ENCODE results near the gene ERGIC1.

The ERGIC1 gene

GRCh38 chr5:172833372-172833685 is 722 bp upstream of the ERGIC1 start:
- peak overlapping the region; percentile 74 for H3K4me3 ChIP-seq (ENCODE audit: low read length)

DNA sequence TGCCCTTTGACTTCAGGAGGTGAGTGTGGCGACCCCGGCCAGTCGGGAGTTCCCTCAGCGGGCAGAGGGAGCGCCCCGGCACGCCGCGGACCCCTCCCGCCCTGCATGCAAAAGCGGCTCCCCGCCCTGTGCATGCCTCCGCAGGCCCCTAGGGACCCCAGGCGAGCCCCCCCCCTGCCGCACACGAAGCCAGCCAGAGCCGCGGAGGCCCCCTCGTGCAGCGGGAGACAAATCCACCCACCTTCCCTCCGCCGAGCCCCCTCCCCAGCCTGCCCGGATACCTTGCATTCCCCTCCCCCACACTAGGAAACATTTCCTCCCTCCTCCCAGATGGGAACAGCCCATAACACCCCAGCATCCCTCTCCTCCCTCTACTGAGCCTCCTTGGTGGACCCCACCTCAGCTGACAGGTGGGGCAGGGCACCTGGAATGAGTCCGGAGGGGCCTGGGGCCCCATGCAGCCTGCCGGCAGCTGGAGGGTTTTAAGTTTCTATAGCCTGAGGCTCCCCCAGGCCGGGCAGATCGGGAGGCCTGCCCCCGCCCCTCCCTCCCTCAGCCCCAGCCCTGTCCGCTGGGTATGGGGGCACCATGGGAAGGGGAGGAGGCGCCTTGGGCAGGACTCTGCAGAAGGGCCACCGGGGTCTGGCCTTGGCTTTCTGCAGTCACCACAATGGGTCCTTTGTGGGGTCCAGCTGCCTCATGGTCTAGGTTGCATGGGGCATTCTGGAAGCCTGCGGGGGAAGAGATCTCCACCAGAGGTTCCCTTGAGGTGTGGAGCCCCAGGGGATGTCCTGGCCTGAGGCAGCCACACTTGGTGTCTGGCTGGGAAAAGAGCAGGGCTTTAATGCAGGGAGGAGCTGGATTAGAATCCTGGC is 601 bp downstream of the ERGIC1 start:
- H3K4me1 ChIP-seq (ENCODE audit: control insufficient read depth, low read depth, low read length) = peaks cover 14% of the 10 kb centered on the region
- H3K9ac ChIP-seq (ENCODE audit: low read length) = peak overlapping the region; percentile 75
- H3K9me3 ChIP-seq (ENCODE audit: control insufficient read depth, low read depth, low read length) = no peaks in the 10 kb centered on the region
- H3K27ac ChIP-seq (ENCODE audit: low read length) = peak overlapping the region; percentile 62
- no peaks in the 10 kb centered on the region for H3K36me3 ChIP-seq (ENCODE audit: control insufficient read depth, low read depth, low read length)
- H3K27me3 ChIP-seq (ENCODE audit: control insufficient read depth, insufficient read depth, low read length) = no peaks in the 10 kb centered on the region
- H3K4me3 ChIP-seq (ENCODE audit: low read length) = peak overlapping the region; percentile 74

More at GRCh38 chr5:172833372-172833685, 722 bp upstream of the ERGIC1 start:
- no peaks in the 10 kb centered on the region for H3K27me3 ChIP-seq (ENCODE audit: control insufficient read depth, insufficient read depth, low read length)
- peak overlapping the region; percentile 64 for H3K27ac ChIP-seq (ENCODE audit: low read length)
- H3K36me3 ChIP-seq (ENCODE audit: control insufficient read depth, low read depth, low read length) = no peaks in the 10 kb centered on the region
- no peaks in the 10 kb centered on the region for H3K9me3 ChIP-seq (ENCODE audit: control insufficient read depth, low read depth, low read length)
- H3K9ac ChIP-seq (ENCODE audit: low read length) = peak overlapping the region; percentile 67
- peaks cover 14% of the 10 kb centered on the region for H3K4me1 ChIP-seq (ENCODE audit: control insufficient read depth, low read depth, low read length)

DNA sequence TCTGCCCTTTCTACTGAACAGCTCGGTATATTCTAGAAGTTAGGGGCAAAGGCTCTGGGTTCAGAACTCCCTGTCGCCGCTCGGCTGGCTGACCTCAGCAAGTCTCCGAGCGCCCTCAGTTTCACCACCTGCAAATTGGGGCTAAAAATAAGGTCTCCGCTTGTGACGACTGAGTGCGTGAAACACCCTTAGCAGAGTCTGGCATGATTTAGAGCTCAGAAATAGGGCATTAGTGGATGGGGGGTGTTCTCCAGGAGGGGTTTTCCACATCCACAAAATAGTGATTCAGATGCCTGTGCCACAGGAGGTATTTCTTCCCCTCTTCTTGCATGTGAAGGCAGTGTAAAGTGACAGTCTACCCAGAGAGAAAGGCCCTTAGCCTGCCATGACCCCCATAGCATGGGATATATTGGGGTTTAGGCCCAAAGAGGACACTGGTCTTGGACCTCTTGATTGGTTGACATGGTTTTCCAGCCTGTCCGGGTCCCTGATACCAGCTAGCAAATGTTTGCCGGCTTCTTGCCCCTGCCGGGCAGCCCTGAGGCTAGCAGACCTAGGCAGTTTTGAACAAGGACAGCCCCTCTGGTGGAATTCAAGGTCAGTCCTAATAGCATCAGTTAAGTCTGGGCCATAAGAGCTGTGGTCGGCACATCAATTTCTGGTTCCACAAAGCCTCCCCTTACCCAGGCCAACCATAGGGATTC is 1.4 kb downstream of the ERGIC1 start:
- peak overlapping the region; percentile 75 for H3K9ac ChIP-seq (ENCODE audit: low read length)
- peak overlapping the region; percentile 74 for H3K4me3 ChIP-seq (ENCODE audit: low read length)
- no peaks in the 10 kb centered on the region for H3K36me3 ChIP-seq (ENCODE audit: control insufficient read depth, low read depth, low read length)
- H3K27ac ChIP-seq (ENCODE audit: low read length) = no peak overlapping the region
- H3K4me1 ChIP-seq (ENCODE audit: control insufficient read depth, low read depth, low read length) = peaks cover 14% of the 10 kb centered on the region
- H3K9me3 ChIP-seq (ENCODE audit: control insufficient read depth, low read depth, low read length) = no peaks in the 10 kb centered on the region
- H3K27me3 ChIP-seq (ENCODE audit: control insufficient read depth, insufficient read depth, low read length) = no peaks in the 10 kb centered on the region

DNA sequence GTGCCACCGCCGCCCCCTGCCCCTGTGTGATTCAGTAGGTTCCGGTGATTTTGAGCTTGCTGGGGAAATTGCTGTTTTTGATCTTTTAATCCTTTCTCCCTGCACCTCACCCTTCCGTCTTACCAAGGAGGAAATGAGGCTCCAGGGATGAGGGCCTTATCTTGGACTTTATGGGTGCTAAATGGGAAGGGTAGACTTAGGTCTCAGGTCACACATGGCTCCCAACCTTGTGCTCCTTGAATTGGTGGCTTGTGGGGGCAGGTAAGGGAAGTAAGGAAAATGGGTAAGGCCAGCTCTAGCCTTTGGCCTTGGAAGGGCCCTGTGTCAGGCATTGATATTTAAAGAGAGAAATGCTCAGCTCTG is 1.9 kb downstream of the ERGIC1 start:
- no peaks in the 10 kb centered on the region for H3K36me3 ChIP-seq (ENCODE audit: control insufficient read depth, low read depth, low read length)
- H3K4me1 ChIP-seq (ENCODE audit: control insufficient read depth, low read depth, low read length) = peaks cover 13% of the 10 kb centered on the region
- H3K27me3 ChIP-seq (ENCODE audit: control insufficient read depth, insufficient read depth, low read length) = no peaks in the 10 kb centered on the region
- no peaks in the 10 kb centered on the region for H3K9me3 ChIP-seq (ENCODE audit: control insufficient read depth, low read depth, low read length)
- no peak overlapping the region for H3K9ac ChIP-seq (ENCODE audit: low read length)
- H3K27ac ChIP-seq (ENCODE audit: low read length) = no peak overlapping the region
- no peak overlapping the region for H3K4me3 ChIP-seq (ENCODE audit: low read length)

- H3K9ac ChIP-seq (ENCODE audit: low read length) = no peak overlapping the region
- peaks cover 7% of the 10 kb centered on the region for H3K36me3 ChIP-seq (ENCODE audit: control insufficient read depth, low read depth, low read length)
- no peak overlapping the region for H3K4me3 ChIP-seq (ENCODE audit: low read length)
- H3K27me3 ChIP-seq (ENCODE audit: control insufficient read depth, insufficient read depth, low read length) = no peaks in the 10 kb centered on the region
- no peaks in the 10 kb centered on the region for H3K9me3 ChIP-seq (ENCODE audit: control insufficient read depth, low read depth, low read length)
- no peak overlapping the region for H3K27ac ChIP-seq (ENCODE audit: low read length)
- peaks cover 9% of the 10 kb centered on the region for H3K4me1 ChIP-seq (ENCODE audit: control insufficient read depth, low read depth, low read length)
Observed at GRCh38 chr5:172837640-172838039, 3.6 kb downstream of the ERGIC1 start.

GRCh38 chr5:172838151-172838875 is 4.3 kb downstream of the ERGIC1 start:
- H3K27me3 ChIP-seq (ENCODE audit: control insufficient read depth, insufficient read depth, low read length) = no peaks in the 10 kb centered on the region
- H3K36me3 ChIP-seq (ENCODE audit: control insufficient read depth, low read depth, low read length) = peaks cover 7% of the 10 kb centered on the region
- no peaks in the 10 kb centered on the region for H3K9me3 ChIP-seq (ENCODE audit: control insufficient read depth, low read depth, low read length)
- no peak overlapping the region for H3K27ac ChIP-seq (ENCODE audit: low read length)
- no peak overlapping the region for H3K9ac ChIP-seq (ENCODE audit: low read length)
- peaks cover 2% of the 10 kb centered on the region for H3K4me1 ChIP-seq (ENCODE audit: control insufficient read depth, low read depth, low read length)
- H3K4me3 ChIP-seq (ENCODE audit: low read length) = no peak overlapping the region

DNA sequence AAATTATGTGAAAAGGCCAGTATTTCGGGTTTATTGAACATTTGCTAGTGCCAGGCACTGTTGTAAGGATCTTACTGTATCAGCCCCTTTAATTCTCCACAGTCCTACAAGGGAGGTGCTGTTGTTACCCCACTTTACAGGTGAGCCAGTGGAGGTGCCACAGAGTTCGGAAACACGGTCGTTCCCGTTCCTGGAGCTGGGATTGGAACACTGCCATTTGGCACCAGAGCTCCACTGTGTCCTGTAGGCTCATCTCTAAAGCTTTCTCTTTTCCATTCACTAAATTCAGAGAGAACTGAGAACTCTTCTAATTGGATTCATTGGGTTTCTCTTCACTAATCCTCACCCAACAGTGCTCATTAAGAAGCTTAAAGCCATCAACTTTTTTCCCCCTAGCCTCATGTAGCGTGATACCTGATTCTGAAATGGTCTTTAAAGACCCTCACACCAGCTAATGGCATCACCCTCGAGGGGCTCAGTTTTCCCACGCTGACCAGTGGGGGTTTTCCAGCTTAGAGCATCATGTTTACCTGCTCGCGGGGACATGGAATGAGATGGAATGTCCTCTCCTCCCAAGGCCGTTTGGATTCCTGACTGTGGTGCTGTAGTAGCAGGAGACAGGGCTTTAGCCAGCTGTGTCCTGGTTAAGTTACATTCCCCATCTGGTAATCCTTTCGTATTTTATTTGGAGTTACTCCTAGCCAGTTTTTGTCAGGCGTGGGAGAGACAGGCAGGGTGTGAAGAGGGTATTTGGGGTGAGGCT is 5.8 kb downstream of the ERGIC1 start:
- Histone ChIP-seq H3K36me3 (ENCODE audit: control insufficient read depth, low read depth, low read length) (peaks cover 7% of the 10 kb centered on the region), H3K27ac (ENCODE audit: low read length) (no peak overlapping the region), H3K9ac (ENCODE audit: low read length) (no peak overlapping the region), H3K9me3 (ENCODE audit: control insufficient read depth, low read depth, low read length) (no peaks in the 10 kb centered on the region), H3K4me1 (ENCODE audit: control insufficient read depth, low read depth, low read length) (no peaks in the 10 kb centered on the region), H3K4me3 (ENCODE audit: low read length) (no peak overlapping the region), H3K27me3 (ENCODE audit: control insufficient read depth, insufficient read depth, low read length) (no peaks in the 10 kb centered on the region)

- Histone ChIP-seq H3K36me3 (ENCODE audit: control insufficient read depth, low read depth, low read length) (peaks cover 7% of the 10 kb centered on the region), H3K9ac (ENCODE audit: low read length) (no peak overlapping the region), H3K4me1 (ENCODE audit: control insufficient read depth, low read depth, low read length) (no peaks in the 10 kb centered on the region), H3K27me3 (ENCODE audit: control insufficient read depth, insufficient read depth, low read length) (no peaks in the 10 kb centered on the region), H3K27ac (ENCODE audit: low read length) (no peak overlapping the region), H3K9me3 (ENCODE audit: control insufficient read depth, low read depth, low read length) (no peaks in the 10 kb centered on the region), H3K4me3 (ENCODE audit: low read length) (no peak overlapping the region)
Observed at GRCh38 chr5:172840432-172841154, 6.5 kb downstream of the ERGIC1 start.

DNA sequence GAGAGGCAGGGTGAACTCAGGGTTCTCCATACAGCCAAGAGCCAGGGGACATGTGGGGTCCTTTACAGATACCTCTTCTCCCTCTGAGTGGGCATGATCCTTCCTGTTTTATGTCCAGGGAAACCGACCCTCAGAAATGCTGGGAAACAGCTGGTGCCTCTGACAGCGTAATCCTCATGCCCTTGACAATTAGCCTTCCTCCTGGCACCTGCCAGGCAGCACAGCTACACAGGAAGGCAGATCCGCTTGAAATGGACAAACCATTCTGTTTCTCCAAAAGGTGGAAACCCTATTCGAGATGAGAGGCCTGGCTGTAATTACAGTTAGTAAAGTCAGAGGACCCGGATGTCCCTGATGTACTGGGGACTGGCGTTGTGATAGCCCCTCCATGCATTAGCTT is 7.2 kb downstream of the ERGIC1 start:
- Histone ChIP-seq H3K9ac (ENCODE audit: low read length) (no peak overlapping the region), H3K4me3 (ENCODE audit: low read length) (no peak overlapping the region), H3K27ac (ENCODE audit: low read length) (no peak overlapping the region), H3K9me3 (ENCODE audit: control insufficient read depth, low read depth, low read length) (no peaks in the 10 kb centered on the region), H3K36me3 (ENCODE audit: control insufficient read depth, low read depth, low read length) (peaks cover 7% of the 10 kb centered on the region), H3K4me1 (ENCODE audit: control insufficient read depth, low read depth, low read length) (no peaks in the 10 kb centered on the region), H3K27me3 (ENCODE audit: control insufficient read depth, insufficient read depth, low read length) (no peaks in the 10 kb centered on the region)

DNA sequence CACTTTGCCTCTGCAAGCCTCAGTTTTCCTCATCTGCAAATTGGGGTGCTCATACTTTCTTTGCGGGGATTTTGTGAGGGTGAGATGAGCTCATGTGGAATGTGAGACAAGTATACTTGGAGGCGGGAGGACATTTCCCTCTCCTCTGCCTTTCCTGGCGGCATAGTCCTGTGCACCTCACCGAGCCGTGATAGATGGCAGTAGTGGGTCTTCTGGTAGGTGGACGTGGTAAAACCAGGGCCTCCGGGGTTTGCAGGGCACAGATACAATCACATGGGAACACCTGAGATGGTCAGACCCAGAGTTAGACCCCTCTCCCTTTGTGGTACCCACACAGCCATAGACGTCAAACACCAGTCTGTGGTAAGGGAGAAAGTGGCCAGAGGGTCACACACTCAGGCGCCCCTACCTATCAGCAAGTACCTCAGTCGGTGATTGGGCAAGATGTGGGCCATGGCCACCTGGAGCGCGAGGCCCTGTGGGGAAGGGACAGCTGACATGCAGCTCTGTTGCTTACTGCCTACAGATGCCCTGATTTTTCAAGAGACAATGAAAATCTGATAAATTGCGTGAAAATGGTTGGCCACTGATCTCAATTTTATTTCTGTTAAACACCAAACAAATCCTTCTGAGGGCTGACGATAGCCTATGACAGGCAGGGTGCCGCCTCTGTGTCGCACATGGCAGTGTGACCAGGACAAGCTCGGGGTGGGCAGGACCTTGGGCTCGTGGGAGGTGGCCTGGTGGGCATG is 9.9 kb downstream of the ERGIC1 start:
- no peaks in the 10 kb centered on the region for H3K4me1 ChIP-seq (ENCODE audit: control insufficient read depth, low read depth, low read length)

More for the DNA sequence above, 9.9 kb downstream of the ERGIC1 start:
- Histone ChIP-seq H3K4me3 (ENCODE audit: low read length) (no peak overlapping the region), H3K27me3 (ENCODE audit: control insufficient read depth, insufficient read depth, low read length) (no peaks in the 10 kb centered on the region), H3K27ac (ENCODE audit: low read length) (no peak overlapping the region), H3K36me3 (ENCODE audit: control insufficient read depth, low read depth, low read length) (peaks cover 7% of the 10 kb centered on the region), H3K9me3 (ENCODE audit: control insufficient read depth, low read depth, low read length) (no peaks in the 10 kb centered on the region), H3K9ac (ENCODE audit: low read length) (no peak overlapping the region)
